Putamen (tissue), 1 donor: ENCODE data around the gene USP34.
"Not testable (repeated sequence)": the region's sequence is repeated elsewhere in the genome, so short reads cannot be mapped to it uniquely, and the experiment has no call there.

Experiments used
- DNase-seq: peaks from one replicate; pipeline ENCODE4 v3.0.0-alpha.2; 2016; ENCODE audit warnings: low spot score

Gene USP34

DNA sequence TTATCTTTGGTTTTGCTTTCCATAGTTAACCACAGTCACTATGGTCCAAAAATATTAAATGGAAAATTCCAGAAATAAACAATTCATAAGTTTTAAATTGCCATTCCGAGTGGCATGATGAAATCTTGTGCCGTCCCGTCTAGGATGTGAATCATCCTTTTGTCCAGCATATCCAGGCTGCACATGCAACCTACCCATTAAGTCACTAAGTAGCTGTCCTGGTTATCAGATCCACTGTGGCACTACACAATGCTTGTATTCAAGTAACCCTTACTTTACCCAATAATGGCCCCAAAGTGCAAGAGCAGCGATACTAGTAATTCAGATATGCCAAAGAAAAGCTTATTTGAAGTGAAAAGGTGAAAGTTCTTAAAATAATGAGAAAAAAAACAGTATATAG is 10.7 kb downstream of the USP34 start:
- DNase-seq: no peak

DNA sequence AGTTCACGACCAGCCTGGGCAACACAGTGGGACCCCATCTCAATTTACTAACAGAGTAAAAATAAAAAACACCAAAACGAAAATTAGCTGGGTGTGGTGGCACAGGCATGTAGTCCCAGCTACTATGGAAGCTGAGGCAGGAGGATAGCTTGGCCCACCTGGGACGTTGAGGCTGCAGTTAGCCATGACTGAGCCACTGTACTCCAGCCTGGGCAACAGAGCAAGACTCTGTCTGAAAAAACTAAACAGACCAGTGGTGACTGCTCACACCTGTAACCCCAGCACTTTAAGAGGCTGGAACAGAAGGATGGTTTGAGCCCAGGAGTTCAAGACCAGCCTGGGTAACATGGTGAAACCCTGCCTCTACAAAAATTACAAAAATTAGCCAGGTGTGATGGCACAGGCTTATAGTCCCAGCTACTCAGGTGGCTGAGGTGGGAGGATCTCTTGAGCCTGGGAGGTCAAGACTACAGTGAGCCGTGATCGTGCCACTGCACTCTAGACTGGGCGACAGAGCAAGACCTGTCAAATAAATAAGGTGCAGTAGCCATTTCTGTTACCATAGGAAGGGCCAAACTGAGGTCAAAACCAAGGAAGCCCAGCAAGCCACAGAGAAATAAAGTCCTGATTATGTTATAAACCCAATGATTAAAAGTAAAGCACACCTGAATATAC is 14.0 kb downstream of the USP34 start:
- no peak for DNase-seq

DNA sequence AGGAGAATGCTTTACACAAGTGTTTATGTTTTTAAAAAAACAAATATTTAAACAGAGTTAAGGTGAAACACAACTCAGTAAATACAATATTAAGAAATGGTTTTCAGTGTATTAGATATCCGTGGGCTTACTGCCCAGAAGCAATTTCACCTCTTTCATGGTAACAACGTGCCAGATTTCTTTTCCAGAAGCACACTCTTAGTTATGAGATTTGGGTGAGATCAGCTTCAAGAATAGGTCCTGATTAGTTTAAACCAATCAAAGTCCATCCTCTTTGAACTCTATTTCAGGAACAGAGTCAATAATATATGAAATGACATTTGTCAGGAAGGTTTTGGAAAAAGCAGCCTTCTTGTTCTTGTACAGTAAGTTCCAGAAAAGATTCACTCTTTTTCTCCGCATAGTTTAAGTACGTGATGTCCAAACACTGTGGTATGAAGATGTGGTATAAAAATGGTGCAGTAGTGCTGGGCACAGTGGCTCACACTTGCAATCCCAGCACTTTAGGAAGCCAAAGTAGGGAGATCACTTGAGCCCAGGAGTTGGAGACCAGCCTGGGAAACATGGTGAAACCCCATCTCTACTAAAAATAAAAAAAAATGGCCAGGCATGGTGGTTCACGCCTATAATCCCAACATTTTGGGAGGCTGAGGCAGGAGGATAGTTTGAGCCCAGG is 14.7 kb downstream of the USP34 start:
- DNase-seq: no peak

DNA sequence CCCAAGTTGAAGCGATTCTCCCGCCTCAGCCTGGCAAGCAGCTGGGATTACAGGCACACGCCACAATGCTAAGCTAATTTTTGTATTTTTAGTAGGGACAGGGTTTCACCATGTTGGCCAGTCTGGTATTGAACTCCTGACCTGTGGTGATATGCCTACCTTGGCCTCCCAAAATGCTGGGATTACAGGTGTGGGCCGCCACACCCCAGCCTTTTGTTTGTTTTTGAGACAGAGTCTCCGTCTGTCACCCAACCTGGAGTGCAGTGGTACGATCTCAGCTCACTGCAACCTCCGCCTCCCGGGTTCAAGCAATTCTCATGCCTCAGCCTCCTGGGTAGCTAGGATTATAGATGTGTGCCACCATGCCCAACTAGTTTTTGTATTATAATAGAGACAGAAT is 15.9 kb downstream of the USP34 start:
- DNase-seq: not testable (repeated sequence)

DNA sequence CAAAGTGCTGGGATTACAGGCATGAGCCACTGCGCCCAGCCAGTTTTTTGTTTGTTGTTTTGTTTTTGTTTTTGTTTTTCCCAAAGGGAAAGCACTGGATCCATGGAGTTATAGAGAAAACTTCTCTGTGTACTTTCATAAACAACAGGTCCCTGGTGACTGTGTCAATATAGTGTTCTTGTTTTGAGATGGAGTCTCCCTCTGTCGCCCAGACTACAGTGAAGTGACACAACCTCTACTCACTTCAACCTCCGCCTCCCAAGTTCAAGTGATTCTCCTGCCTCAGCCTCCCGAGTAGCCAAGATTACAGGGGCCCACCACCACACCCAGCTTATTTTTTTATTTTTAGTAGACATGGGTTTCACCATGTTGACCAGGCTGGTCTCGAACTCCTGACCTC is 16.5 kb downstream of the USP34 start:
- no peak for DNase-seq

DNA sequence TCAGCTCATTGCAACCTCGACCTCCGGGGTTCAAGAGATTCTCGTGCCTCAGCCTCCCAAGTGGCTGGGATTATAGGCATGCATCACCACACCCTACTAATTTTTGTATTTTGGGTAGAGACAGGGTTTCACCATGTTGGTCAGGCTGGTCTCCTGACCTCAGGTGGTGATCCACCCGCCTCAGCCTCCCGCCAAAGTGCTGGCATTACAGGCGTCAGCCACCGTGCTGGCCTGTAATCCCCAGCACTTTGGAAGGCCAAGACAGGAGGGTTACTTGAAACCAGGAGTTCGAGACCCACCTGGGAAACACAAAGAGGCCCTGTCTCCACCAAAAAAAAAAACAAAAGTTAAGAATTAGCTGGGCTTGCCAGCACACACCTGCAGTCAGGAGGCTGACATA is 18.5 kb downstream of the USP34 start:
- DNase-seq: no peak

DNA sequence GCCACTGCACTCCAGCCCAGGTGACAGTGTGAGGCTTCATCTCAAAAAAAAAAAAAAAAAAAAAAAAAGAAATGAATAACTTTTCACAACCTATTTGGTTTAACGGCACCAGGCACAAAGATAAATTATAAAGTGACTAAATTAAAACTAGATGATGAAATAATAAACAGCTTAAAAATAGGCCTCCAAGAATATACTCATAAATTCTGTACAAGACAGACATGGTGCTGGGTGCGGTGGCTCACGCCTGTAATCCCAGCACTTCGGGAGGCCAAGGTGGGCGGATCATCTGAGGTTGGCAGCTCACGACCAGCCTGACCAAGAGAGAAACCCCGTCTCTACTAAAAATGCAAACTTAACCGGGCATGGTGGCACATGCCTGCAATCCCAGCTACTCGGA is 19.7 kb downstream of the USP34 start:
- DNase-seq: no peak

DNA sequence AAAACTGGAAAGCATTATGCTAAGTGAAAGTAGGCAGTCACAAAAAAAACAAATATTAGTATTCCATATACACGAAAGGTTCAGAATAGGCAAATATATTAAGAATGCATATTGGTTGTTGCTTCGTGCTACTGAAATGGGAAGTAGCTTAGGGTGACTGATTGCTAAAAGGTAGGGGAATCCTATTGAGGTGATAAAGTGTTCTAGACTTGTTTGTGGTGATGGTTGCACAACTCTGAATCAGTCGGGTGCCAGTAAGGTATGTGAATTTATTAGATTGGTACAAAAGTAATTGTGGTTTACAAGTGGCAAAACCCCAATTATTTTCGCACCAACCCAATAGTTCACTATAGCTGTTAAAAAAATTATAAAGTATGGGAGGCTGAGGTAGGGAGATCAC is 20.7 kb downstream of the USP34 start:
- DNase-seq: no peak

DNA sequence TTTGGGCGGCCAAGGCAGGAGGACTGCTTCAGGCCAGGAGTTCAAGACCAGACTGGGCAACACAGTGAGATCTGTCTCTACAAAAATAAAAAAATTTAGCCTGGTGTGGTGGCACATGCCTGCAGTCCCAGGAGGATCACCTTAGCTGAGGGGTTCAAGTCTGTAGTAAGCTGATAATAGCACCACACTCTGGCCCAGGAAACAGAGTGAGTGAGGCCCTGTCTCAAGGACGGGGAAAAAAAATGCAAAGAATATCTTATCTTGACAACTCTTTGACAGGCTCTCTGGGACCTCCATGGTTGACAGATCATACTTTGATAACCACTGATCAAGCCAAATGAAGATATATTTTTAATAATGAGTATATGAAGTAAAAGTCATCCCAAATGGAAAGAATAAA is 22.7 kb downstream of the USP34 start:
- DNase-seq: no peak

DNA sequence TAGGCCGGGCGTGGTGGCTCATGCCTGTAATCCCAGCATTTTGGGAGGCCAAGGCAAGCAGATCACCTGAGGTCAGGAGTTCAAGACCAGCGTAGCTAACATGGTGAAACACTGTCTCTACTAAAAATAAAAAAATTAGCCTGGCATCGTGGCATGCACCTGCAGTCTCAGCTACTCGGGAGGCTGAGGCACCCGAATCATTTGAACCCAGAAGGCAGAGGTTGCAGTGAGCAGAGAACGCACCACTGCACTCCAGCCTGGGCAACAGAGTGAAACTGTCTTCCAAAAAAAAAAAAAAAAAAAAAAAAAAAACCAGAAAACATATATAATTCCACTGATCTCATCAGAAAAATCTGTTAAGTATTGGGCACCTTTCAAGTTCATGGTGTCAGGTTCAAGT is 23.9 kb downstream of the USP34 start:
- DNase-seq: not testable (repeated sequence)

DNA sequence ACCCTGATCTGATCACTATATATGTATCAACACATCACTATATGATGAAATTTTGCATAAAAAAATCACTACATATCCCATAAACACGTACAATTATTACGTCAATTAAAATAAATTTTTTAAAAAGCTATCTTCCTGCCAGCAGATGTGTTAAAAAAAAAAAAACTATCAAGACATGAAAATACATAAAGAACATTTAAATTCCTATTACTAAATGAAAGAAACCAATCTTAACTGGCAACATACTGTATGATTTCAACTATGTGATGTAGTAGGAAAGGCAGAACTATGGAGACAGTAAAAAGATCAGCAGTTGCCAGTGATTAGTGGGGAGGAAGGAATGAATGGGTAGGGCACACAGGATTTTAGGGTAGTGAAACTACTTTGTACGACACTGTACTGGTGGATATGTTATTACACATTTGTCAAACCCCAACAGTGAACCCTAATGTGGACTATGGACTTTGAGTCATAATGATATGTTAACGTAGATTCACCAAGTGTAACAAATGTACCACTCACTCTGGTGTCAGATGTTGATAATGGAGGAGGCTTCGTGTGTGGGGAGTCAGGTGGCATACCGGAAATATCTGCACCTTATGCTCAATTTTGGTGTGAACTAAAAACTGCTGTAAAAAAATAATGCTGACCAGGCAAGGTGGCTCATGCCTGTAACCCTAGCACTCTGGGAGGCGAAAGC is 27.4 kb downstream of the USP34 start:
- DNase-seq: no peak

DNA sequence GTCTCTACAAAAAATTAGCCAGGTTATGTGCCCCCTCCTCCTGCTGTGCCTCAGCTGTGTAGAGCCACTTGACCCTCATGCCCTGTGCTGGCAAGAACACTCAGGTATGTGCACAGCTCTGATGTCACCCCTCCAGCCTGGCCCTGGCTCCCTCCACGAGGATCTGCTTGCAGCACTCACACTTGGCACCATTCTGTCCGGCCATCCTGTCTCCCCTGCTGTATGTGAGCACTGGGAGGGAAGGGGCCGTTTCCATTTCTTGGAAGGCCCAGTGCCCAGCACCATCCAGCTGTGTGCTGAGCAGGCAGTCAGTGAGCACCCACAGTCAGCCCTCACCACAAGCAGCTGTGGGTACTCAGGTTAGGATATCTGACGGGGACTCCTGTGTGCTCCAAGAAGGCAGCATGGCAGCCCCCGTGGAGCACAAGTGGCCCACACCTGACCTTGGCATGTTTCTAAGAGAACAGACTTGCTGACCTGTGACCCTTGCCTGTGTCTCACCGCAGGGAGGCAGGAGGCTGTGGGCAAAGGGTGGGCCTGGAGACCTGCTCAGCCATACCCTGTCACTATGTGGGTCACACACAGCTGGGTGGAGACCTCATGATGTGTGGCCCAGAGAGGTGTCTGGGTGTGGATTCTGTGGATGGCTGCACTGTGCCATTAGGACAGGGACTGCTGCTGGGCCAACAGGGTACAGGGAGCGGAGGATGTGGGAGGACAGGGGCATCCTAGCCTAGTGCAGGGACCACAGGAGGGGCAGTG is 31.5 kb downstream of the USP34 start:
- DNase-seq: no peak

DNA sequence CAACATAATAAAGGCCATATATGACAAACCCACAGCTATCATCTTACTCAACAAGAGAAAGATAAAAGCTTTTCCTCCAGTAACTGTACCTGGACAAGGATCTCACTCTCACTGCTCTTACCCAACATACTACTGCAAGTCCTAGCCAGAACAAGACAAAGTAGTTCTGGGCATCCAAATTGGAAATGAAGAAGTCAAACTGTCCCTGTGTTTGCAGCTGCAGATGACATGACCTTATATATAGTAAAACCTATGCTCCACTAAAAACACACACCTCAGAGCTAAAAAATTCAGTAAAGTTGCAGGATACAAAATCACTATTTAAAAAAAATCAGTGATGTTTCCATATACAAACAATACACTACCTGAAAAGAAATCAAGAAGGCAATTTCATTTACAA is 32.2 kb downstream of the USP34 start:
- DNase-seq: no peak

DNA sequence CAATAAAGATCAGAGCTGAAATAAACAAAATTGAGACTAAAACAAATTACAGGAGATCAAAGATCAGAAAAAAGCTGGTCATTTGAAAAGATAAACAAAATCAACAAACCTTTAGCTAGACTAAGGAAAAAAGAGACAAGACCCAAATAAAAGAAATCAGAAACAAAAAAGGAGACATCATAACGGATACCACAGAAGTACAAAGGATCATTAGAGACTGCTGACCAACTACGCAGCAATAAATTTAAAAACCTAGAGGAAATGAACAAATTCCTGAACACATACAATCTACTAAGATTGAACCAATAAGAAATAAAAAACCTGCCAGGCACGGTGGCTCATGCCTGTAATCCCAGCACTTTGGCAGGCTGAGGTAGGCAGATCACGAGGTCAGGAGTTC is 33.7 kb downstream of the USP34 start:
- no peak for DNase-seq

DNA sequence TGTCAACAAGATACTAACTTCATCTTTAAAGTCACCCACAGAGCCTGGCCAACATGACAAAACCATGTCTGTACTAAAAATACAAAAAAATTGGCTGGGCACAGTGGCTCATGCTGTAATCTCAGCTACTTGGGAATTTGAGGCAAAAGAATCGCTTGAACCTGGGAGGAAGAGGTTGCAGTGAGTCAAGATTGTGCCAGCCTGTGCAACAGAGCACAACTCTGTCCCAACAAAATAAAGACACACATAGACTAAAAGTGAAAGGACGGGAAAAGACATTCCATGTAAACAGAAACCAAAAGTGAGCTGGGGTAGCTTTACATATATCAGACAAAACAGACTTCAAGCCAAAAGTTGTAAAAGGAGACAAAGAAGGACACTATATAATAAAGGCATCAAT is 34.8 kb downstream of the USP34 start:
- DNase-seq: no peak

DNA sequence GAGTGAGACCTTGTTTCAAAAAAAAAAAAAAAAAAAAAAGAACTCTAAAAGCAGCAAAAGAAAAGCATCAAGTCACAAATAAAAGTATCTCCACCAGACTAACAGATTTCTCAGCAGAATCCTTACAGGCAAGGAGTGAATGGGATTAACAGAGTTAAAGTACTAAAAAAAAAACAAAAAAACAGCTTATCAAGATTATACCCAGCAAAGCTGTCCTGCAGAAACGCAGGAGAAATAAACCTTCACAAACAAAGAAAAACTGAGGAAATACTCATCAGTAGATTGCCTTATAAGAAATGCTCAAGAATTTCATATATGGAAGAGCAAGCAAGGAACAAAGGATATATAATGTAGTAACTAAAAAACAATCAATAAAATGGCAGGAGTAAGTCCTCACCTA is 35.6 kb downstream of the USP34 start:
- no peak for DNase-seq

DNA sequence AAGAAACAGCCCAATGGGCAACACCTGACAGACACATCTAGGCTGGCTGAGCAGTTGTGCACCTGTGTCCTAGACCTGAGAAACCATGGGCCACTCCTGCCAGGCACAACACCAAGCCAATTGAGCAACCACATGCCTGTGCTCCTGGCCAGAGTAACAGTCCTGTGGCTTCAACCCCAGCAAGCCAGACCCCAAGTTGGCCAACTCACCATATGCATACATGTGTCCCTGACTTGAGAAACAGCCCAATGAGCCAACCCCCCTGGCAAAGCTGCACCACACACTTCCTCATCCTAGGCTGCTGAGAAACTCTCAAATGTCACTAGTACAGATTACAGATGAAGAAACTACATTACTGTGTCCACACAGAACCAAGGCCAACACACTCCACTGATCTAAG is 36.6 kb downstream of the USP34 start:
- no peak for DNase-seq

DNA sequence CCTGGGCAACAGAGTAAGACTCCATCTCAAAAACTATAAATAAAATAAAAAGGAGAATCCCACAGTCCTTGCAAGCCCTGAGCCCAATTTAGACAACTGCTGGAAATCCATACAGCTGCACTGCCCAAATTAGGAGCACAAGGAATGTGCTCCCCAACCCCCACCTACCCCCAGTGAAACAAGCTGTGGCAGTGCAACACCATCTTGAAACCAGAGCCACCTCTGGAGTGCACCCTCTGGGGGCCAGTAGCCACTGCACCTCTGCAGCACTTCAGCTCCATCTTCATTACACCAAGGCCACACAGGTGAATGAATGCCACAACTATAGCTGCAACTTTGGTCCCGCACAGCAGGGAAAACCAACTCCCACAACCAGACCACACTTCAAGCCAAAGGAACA is 37.3 kb downstream of the USP34 start:
- no peak for DNase-seq

DNA sequence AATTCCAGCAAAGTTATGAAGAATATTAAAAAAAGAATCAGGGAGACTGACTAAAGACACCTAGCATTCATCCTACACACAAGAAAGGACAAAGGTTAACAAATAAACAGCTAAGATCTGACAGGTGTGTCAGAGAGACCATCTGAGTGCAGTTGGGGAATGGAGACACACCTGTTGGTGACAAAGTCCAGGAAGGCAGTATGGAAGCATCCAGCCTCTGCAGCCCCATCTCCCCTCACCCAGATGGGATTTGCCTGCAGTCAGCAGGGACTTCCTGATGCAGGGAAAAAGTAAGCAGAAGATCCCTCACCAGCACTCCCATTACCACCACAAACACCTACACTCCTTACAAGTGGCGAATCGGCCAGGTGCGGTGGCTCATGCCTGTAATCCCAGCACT is 37.9 kb downstream of the USP34 start:
- DNase-seq: no peak

DNA sequence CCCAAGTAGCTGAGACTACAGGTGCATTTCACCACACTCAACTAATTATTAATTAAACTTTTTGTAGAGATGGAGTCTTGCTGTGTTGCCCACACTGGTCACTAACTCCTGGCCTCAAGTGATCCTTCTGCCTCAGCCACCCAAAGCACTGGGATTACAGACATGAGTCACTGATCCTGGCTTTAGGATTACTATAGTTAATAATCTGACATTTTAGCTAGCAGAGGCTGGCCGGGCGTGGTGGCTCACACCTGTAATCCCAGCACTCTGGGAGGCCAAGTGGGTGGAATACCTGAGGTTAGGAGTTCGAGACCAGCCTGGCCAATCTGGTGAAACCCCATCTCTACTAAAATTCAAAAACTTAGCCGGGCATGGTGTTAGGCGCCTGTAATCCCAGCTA is 39.5 kb downstream of the USP34 start:
- no peak for DNase-seq

DNA sequence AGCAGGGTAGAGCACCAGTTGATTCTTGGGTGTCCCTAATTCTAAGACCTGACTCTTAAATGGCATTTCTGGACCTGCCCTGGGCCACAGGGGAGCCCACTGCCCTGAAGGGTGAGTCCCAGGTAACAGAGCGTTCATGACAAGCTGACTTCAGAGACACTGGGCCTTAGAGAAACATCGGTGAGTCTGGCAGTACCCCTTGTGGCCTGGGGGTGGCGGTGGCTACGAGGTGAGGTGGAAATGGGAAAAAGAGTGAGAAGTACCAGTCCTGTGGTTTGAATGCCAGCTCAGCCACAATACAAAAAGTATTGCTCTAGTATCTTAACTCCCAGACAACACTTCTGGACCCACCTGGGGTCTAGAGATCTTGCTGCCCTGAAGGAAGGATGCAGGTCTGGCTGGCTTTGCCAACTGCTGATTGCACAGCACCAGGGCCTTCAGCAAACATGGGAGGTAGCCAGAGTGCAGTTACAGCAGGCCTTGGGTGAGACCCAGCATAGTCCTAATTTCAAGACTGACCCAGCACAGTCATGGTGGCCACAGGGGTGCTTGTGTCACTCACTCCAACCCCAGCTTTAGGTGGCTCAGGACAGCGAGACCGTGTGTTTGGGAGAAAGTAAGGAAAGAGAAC is 44.5 kb downstream of the USP34 start:
- DNase-seq: no peak

DNA sequence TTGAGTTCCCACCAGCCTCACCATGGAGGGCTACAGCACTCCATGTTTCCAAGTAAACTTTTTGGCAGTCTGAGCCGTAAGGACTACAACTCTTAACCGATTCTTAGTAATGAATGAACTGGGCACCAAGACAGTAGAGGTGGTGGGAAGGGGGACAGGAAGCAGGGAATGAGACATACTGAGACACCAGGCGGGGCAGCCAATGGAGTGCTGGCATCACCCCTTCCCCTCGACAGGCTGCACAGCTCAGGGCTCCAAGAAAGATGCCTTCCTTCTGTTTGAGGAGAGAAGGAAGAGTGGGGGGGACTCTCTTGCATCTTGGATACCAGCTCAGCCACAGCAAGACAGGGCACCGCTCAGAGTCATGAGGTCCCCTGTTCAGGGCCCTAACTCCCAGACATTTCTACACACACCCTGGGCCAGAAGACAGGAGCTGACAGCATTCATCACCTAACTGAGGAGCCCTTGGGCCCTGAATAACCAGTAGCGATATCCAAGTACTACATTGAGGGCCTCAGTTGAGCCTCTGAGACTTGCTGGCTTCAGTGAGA is 45.2 kb downstream of the USP34 start:
- DNase-seq: no peak
